SU-DHL-6 (cell line): ENCODE data around the gene FOXD2.

Experiments
- H2AFZ ChIP-seq: fragments of 200-600 bp; sonication (generic); 2 replicates; pipeline ENCODE4 v1.6.1; 2014; ENCODE audit warnings: low read depth, mild to moderate bottlenecking, moderate library complexity, mixed read lengths, antibody characterized with exemption, low read length; ENCODE audit not compliant: severe bottlenecking
- H3F3A ChIP-seq: fragments of 200-600 bp; shearing (Covaris generic); 2 replicates; pipeline ENCODE4 v1.6.0; 2016; ENCODE audit warnings: antibody characterized with exemption, mild to moderate bottlenecking; ENCODE audit not compliant: insufficient read depth
- H3K27ac ChIP-seq: fragments of 200-600 bp; sonication (generic); 2 replicates; pipeline ENCODE4 v1.5.1; 2016; ENCODE audit warnings: low read depth, mild to moderate bottlenecking, low read length, moderate library complexity, mixed read lengths
- H3K27me3 ChIP-seq: fragments of 200-600 bp; sonication (generic), shearing (Covaris generic); 2 replicates; pipeline ENCODE4 v1.6.0; 2014; ENCODE audit warnings: mild to moderate bottlenecking, low read length
- H3K36me3 ChIP-seq: fragments of 200-600 bp; sonication (generic); 2 replicates; pipeline ENCODE4 v1.6.1; 2014; ENCODE audit warnings: mild to moderate bottlenecking, low read length, mixed read lengths
- H3K4me2 ChIP-seq: fragments of 300-600, 200-600 bp; shearing (Covaris generic), sonication (generic); 2 replicates; pipeline ENCODE4 v1.6.0; 2014; ENCODE audit warnings: low read length, low read depth, mild to moderate bottlenecking; ENCODE audit not compliant: poor library complexity, severe bottlenecking
- H3K4me3 ChIP-seq: fragments of 200-600 bp; sonication (generic); 2 replicates; pipeline ENCODE4 v1.5.1; 2014; ENCODE audit warnings: antibody characterized with exemption, low read length, mild to moderate bottlenecking, mixed read lengths; ENCODE audit not compliant: insufficient read depth, poor library complexity, severe bottlenecking
- H3K79me2 ChIP-seq: fragments of 200-600 bp; sonication (generic); 2 replicates; pipeline ENCODE4 v1.6.1; 2014; ENCODE audit warnings: mild to moderate bottlenecking, low read length, moderate library complexity; ENCODE audit not compliant: insufficient read depth
- H3K9ac ChIP-seq: fragments of 200-600 bp; sonication (generic); 2 replicates; pipeline ENCODE4 v1.7.0; 2014; ENCODE audit warnings: mild to moderate bottlenecking, low read length
- H3K9me2 ChIP-seq: fragments of 200-600 bp; sonication (generic); replicated peaks from 2 replicates; pipeline ENCODE4 v1.6.1; 2014; ENCODE audit warnings: low read length; ENCODE audit not compliant: insufficient read depth
- H3K9me3 ChIP-seq: fragments of 200-600 bp; sonication (generic); 2 replicates; pipeline ENCODE4 v1.6.1; 2014; ENCODE audit warnings: low read length, mixed read lengths; ENCODE audit not compliant: insufficient read depth
- H4K20me1 ChIP-seq: fragments of 200-600 bp; sonication (generic); 2 replicates; pipeline ENCODE4 v1.6.1; 2014; ENCODE audit warnings: low read depth, mild to moderate bottlenecking, antibody characterized with exemption, low read length, moderate library complexity, mixed read lengths
- EZH2phosphoT487 ChIP-seq: fragments of 200-600 bp; sonication (generic), shearing (Covaris generic); conservative IDR thresholded peaks from 2 replicates; pipeline ENCODE4 v1.6.1; 2018; ENCODE audit warnings: mild to moderate bottlenecking, antibody characterized with exemption, low read length, moderate library complexity, mixed read lengths
- TF ChIP-seq, protein P1 (sequence below): fragments of 200-600 bp; sonication (generic); IDR thresholded peaks from one replicate; pipeline ENCODE4 v1.5.1; 2017; ENCODE audit warnings: antibody characterized with exemption, mild to moderate bottlenecking, low read length, moderate library complexity; ENCODE audit not compliant: insufficient read depth, poor library complexity, severe bottlenecking

The FOXD2 gene

DNA sequence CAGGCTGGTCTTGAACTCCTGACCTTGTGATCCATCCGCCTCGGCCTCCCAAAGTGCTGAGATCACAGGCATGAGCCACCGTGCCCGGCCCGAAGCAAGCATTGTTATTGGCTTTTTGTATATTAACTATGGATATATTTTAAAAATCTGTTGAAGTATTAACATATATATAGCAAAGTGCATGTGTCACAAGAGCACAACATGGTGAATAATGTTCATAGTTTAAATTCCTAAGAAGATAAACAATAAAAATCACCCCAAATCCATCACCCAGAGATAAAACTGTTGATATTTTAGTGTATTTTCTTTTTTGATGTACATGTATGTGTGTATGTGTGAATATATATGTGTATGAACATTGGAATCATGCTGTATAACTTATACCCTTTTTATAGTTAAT, 30.9 kb upstream of the FOXD2 start:
- no peaks in the 10 kb centered on the region for H3K9me2 ChIP-seq
- H3K9ac ChIP-seq, result no peak overlapping the region
- no peak overlapping the region for H3K4me2 ChIP-seq
- H3K27ac ChIP-seq, result no peak overlapping the region
- H3K4me3 ChIP-seq, result no peak overlapping the region
- no peak for TF ChIP-seq EZH2phosphoT487
- TF ChIP-seq, protein P1, sequence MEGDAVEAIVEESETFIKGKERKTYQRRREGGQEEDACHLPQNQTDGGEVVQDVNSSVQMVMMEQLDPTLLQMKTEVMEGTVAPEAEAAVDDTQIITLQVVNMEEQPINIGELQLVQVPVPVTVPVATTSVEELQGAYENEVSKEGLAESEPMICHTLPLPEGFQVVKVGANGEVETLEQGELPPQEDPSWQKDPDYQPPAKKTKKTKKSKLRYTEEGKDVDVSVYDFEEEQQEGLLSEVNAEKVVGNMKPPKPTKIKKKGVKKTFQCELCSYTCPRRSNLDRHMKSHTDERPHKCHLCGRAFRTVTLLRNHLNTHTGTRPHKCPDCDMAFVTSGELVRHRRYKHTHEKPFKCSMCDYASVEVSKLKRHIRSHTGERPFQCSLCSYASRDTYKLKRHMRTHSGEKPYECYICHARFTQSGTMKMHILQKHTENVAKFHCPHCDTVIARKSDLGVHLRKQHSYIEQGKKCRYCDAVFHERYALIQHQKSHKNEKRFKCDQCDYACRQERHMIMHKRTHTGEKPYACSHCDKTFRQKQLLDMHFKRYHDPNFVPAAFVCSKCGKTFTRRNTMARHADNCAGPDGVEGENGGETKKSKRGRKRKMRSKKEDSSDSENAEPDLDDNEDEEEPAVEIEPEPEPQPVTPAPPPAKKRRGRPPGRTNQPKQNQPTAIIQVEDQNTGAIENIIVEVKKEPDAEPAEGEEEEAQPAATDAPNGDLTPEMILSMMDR, result no peak
- no peaks in the 10 kb centered on the region for H3K36me3 ChIP-seq
- no peaks in the 10 kb centered on the region for H3K9me3 ChIP-seq
- H3F3A ChIP-seq, result no peaks in the 10 kb centered on the region
- H2AFZ ChIP-seq, result no peak overlapping the region
- H3K79me2 ChIP-seq, result no peaks in the 10 kb centered on the region
- H3K27me3 ChIP-seq, result no peaks in the 10 kb centered on the region
- no peaks in the 10 kb centered on the region for H4K20me1 ChIP-seq

DNA sequence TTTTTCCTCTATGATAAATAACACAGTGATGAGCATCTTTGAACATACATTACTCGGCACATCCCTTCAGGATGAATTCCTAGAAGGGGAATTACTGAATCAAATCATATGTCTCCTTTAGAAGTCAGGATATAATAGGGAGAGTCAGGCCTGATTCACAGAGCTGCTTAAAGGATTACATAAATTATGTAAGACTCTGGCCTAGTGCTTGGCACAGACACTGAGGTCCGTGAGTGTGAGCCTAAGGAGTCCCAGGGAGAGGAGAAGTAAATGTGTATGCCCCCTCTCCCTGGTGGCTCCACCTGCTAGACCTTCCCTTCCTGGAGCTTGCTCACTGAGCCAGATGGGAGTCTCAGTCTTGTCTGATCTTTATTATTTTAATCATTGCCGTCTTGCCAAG, 30.4 kb upstream of the FOXD2 start:
- no peak for TF ChIP-seq EZH2phosphoT487
- TF ChIP-seq, protein P1, result no peak
- H3K9me3 ChIP-seq, result no peaks in the 10 kb centered on the region
- no peak overlapping the region for H2AFZ ChIP-seq
- no peaks in the 10 kb centered on the region for H3K9me2 ChIP-seq
- no peak overlapping the region for H3K9ac ChIP-seq
- H3K4me2 ChIP-seq, result no peak overlapping the region
- H3K27me3 ChIP-seq, result no peaks in the 10 kb centered on the region
- no peak overlapping the region for H3K4me3 ChIP-seq
- H4K20me1 ChIP-seq, result no peaks in the 10 kb centered on the region
- H3K79me2 ChIP-seq, result no peaks in the 10 kb centered on the region
- H3K36me3 ChIP-seq, result no peaks in the 10 kb centered on the region
- no peaks in the 10 kb centered on the region for H3F3A ChIP-seq
- no peak overlapping the region for H3K27ac ChIP-seq

DNA sequence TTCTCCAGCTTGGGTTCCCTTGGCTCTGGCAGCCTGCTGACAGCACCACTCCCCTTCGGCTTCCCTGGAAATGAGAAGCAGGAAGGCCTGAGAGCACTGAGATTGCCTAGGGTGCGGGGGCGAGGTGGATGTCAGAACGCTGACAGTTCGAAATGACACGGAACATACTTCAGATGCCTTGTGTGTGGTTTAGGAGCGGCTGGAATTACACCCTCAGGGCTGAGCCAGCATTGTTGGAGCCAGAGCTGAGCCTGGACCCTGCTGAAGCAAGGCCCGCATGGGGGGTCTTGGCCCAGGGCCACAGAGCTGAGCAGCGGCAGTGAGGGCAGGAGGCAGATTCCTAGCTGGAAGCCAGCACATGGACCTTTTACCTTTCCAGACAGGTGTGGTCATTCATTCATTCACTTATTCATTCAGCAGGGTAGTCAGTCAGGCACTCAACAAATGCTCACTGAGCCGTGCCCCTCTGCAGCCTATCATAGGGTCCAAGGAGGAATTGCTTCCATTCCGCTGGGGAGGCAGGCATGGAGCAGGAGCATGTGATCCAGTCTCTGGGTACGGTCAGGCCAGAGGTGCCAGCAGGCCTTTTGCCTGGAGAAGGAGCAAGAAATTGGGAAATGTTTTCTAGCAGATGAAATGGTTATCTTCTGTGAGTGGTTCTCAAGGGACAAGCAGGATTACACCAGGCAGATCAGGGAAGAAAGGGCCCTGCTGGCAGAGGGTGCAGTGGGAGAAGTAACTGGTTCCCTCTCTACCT, 28.4 kb upstream of the FOXD2 start:
- TF ChIP-seq, protein P1, result no peak
- TF ChIP-seq EZH2phosphoT487, result no peak
- no peak overlapping the region for H3K4me3 ChIP-seq
- H3K27ac ChIP-seq, result no peak overlapping the region
- H3K79me2 ChIP-seq, result no peaks in the 10 kb centered on the region
- no peaks in the 10 kb centered on the region for H3K9me2 ChIP-seq
- H3F3A ChIP-seq, result no peaks in the 10 kb centered on the region
- no peak overlapping the region for H2AFZ ChIP-seq
- H3K27me3 ChIP-seq, result no peaks in the 10 kb centered on the region
- no peaks in the 10 kb centered on the region for H4K20me1 ChIP-seq
- no peak overlapping the region for H3K9ac ChIP-seq
- H3K9me3 ChIP-seq, result no peaks in the 10 kb centered on the region
- no peaks in the 10 kb centered on the region for H3K36me3 ChIP-seq
- no peak overlapping the region for H3K4me2 ChIP-seq
